Pancreas (tissue), 10 donors: ENCODE results near the gene CATSPER4. TPM values are rescaled to one million over a fixed set of nuclear protein-coding genes. Genes with fewer than 3 reads are reported as not detected.

ENCODE experiments used
- ATAC-seq, 4 donors: fragments of 200-7000 bp; cut with Tn5 transposase; one replicate each; pipeline versions ENCODE4 v1.8.0 to v1.9.1; 2020; ENCODE audit warnings: mild to moderate bottlenecking in 4 of 4, moderate library complexity in 4 of 4
- DNase-seq, 6 donors: peaks; one replicate each; pipeline ENCODE4 v3.0.0-alpha.2; 2020
- FAIRE-seq: peaks from 2 replicates; lab custom pipeline; 2012; peaks lifted over from hg19 to GRCh38; lab: Jason Lieb, UNC
- H3K27ac ChIP-seq, 4 donors: fragments of 200-600 bp; sonication (generic); 1 replicate in 3 of 4; 2 replicates in 1 of 4; pipeline versions ENCODE4 v1.5.0 to v1.8.0; 2020
- H3K27me3 ChIP-seq, 4 donors: fragments of 200-600 bp; one replicate each; pipeline ENCODE4 v1.8.0; 2021
- H3K36me3 ChIP-seq, 3 donors: fragments of 200-600 bp; sonication (generic) in 1 of 3; one replicate each; pipeline versions ENCODE4 v1.5.0 to v1.8.0; 2020 to 2021
- H3K4me1 ChIP-seq, 3 donors: fragments of 200-600 bp; one replicate each; pipeline ENCODE4 v1.8.0; 2021
- H3K4me3 ChIP-seq, 4 donors: fragments of 200-600 bp; sonication (generic) in 2 of 4; one replicate each; pipeline versions ENCODE4 v1.5.0 to v1.8.0; 2020 to 2021
- H3K9me3 ChIP-seq, 4 donors: fragments of 200-600 bp; one replicate each; pipeline ENCODE4 v1.8.0; 2021
- CTCF ChIP-seq, 4 donors: fragments of 200-600 bp; sonication (generic) in 3 of 4; IDR thresholded peaks; one replicate each; pipeline versions ENCODE4 v1.5.0 to v1.8.0; 2021; ENCODE audit warnings: antibody characterized with exemption in 4 of 4
- WGBS, 2 donors: extraction: QIAGEN DNeasy Blood & Tissue Kit; methylation state at CpG; one replicate each; pipeline ENCODE4 v1.1.7; 2013; 5-methylcytosine and 5-hydroxymethylcytosine counted together
- intact Hi-C, 3 donors: fragments of 100-400 bp; cut with DNase I; formaldehyde crosslinking; loops; one replicate each; pipeline versions ENCODE4 v1.11.1 to v1.14.2; 2022
- polyA plus RNA-seq, 2 donors: library from polyadenylated mRNA; stranded (reverse); fragments of 200-250 nt; gene quantifications; one replicate each; pipeline ENCODE4 v1.2.3, GENCODE V29; 2013
- total RNA-seq, 6 donors: library from RNA; stranded (reverse); fragmentation: NEBNext Ultra II Directional in 4 of 6; extraction: Animal tissue kit (Norgen Biotek cat#: 25700) in 4 of 6; gene quantifications; one replicate each; pipeline versions ENCODE4 v1.2.1 to v1.2.4, GENCODE V29; 2021 to 2023
- donor health status: healthy with polysubstance abuse.
- donor health status: DM: no; HTN: no; CAD: no; lungs with moderate emphysema.
- donor health status: DM: no; HTN: no; CAD: no.
- donor health status: control.
- donor health status: control.
- donor health status: Bipolar disorder and iron deficiency.
- donor health status: DM: yes; HTN: yes; CAD: no.
- donor health status: DM: no; HTN: no; CAD: no.
- donor health status: DM: no; HTN: no; CAD: no.
- donor health status: DM: yes; HTN: yes; CAD: no.

The CATSPER4 gene
- total and polyA plus RNA-seq, 8 donors, result 0.09 TPM; not detected in 7

GRCh38 chr1:26189331-26189730, 1.1 kb upstream of the CATSPER4 start:
- intact Hi-C loops, result no loop called here
- H3K36me3 ChIP-seq, result peaks cover 0 to 13% (median 0%) of the 10 kb centered on the region in 3 donors
- ATAC-seq, result peak in 1 of 4 donors; percentile 11
- H3K9me3 ChIP-seq, result no peaks in the 10 kb centered on the region
- DNase-seq, result no peak
- no peak for FAIRE-seq
- no peak overlapping the region for H3K4me3 ChIP-seq
- TF ChIP-seq CTCF (IDR thresholded peaks at IDR 0.05), result no peak
- H3K4me1 ChIP-seq, result no peaks in the 10 kb centered on the region
- H3K27me3 ChIP-seq, result no peaks in the 10 kb centered on the region
- H3K27ac ChIP-seq, result no peak overlapping the region
- 77 to 79% methylated on average over 6 of the region's 6 CpGs for WGBS, 2 donors

GRCh38 chr1:26189751-26190275, 589 bp upstream of the CATSPER4 start:
- Histone ChIP-seq H3K27me3 (no peaks in the 10 kb centered on the region), H3K9me3 (no peaks in the 10 kb centered on the region), H3K27ac (no peak overlapping the region), H3K4me3 (no peak overlapping the region), H3K36me3 (peaks cover 0 to 13% (median 0%) of the 10 kb centered on the region in 3 donors), H3K4me1 (no peaks in the 10 kb centered on the region)
- TF ChIP-seq CTCF (IDR thresholded peaks at IDR 0.05), result no peak
- 68 to 75% methylated on average over 7 of the region's 7 CpGs for WGBS, 2 donors
- intact Hi-C loops, result no loop called here
- FAIRE-seq (no peak), ATAC-seq (no peak), DNase-seq (no peak)

GRCh38 chr1:26191739-26192138, 1.3 kb downstream of the CATSPER4 start:
- no peak for DNase-seq
- Histone ChIP-seq H3K27me3 (no peaks in the 10 kb centered on the region), H3K36me3 (no peaks in the 10 kb centered on the region), H3K4me3 (no peak overlapping the region), H3K27ac (no peak overlapping the region), H3K4me1 (no peaks in the 10 kb centered on the region), H3K9me3 (no peaks in the 10 kb centered on the region)
- intact Hi-C loops, result no loop called here
- ATAC-seq, result no peak
- no peak for FAIRE-seq
- 40 to 63% methylated on average over 3 of the region's 3 CpGs for WGBS, 2 donors
- no peak for TF ChIP-seq CTCF (IDR thresholded peaks at IDR 0.05)

GRCh38 chr1:26195805-26196204, 5.4 kb downstream of the CATSPER4 start:
- no peaks in the 10 kb centered on the region for H3K9me3 ChIP-seq
- no peaks in the 10 kb centered on the region for H3K27me3 ChIP-seq
- no peaks in the 10 kb centered on the region for H3K4me1 ChIP-seq
- H3K27ac ChIP-seq, result no peak overlapping the region
- intact Hi-C loops, result no loop called here
- TF ChIP-seq CTCF (IDR thresholded peaks at IDR 0.05), result no peak
- FAIRE-seq (no peak), ATAC-seq (no peak), DNase-seq (no peak)
- WGBS, 2 donors, result 56 to 72% methylated on average over 3 of the region's 3 CpGs
- H3K36me3 ChIP-seq, result no peaks in the 10 kb centered on the region
- H3K4me3 ChIP-seq, result no peak overlapping the region

GRCh38 chr1:26197301-26197700, 6.9 kb downstream of the CATSPER4 start:
- H3K27ac ChIP-seq, result no peak overlapping the region
- no peaks in the 10 kb centered on the region for H3K36me3 ChIP-seq
- H3K9me3 ChIP-seq, result no peaks in the 10 kb centered on the region
- ATAC-seq, result no peak
- H3K4me1 ChIP-seq, result no peaks in the 10 kb centered on the region
- H3K27me3 ChIP-seq, result no peaks in the 10 kb centered on the region
- 80 to 81% methylated on average over 3 of the region's 3 CpGs for WGBS, 2 donors
- TF ChIP-seq CTCF (IDR thresholded peaks at IDR 0.05), result no peak
- no peak for FAIRE-seq
- H3K4me3 ChIP-seq, result no peak overlapping the region
- intact Hi-C loops, result no loop called here
- no peak for DNase-seq
